NCI-H2029 (cell line): ENCODE data around the gene TBC1D5.
"Not testable (repeated sequence)": the region's sequence is repeated elsewhere in the genome, so short reads cannot be mapped to it uniquely, and the experiment has no call there.

Experiments used
- DNase-seq: peaks from one replicate; lab custom pipeline; 2025; lab: John Stamatoyannopoulos, UW

TBC1D5 gene

GRCh38 chr3:17404548-17404947, 337.9 kb downstream of the TBC1D5 start:
- DNase-seq = no peak

- DNase-seq = no peak
Observed at GRCh38 chr3:17402442-17402841, 340.0 kb downstream of the TBC1D5 start.

GRCh38 chr3:17401912-17402311, 340.5 kb downstream of the TBC1D5 start:
- no peak for DNase-seq

- DNase-seq = no peak
Observed at GRCh38 chr3:17399586-17399985, 342.8 kb downstream of the TBC1D5 start.

GRCh38 chr3:17398959-17399551, 343.4 kb downstream of the TBC1D5 start:
- no peak for DNase-seq

GRCh38 chr3:17396036-17396435, 346.4 kb downstream of the TBC1D5 start:
- DNase-seq = no peak

GRCh38 chr3:17394541-17395155, 347.8 kb downstream of the TBC1D5 start:
- DNase-seq = no peak

- not testable (repeated sequence) for DNase-seq
Observed at GRCh38 chr3:17392516-17392915, 349.9 kb downstream of the TBC1D5 start.

- DNase-seq = no peak
Observed at GRCh38 chr3:17390785-17391184, 351.6 kb downstream of the TBC1D5 start.

GRCh38 chr3:17387108-17387507, 355.3 kb downstream of the TBC1D5 start:
- DNase-seq = no peak

GRCh38 chr3:17386432-17386831, 356.0 kb downstream of the TBC1D5 start:
- no peak for DNase-seq

GRCh38 chr3:17384567-17385296, 357.7 kb downstream of the TBC1D5 start:
- DNase-seq = no peak

GRCh38 chr3:17373304-17373703, 369.1 kb downstream of the TBC1D5 start:
- no peak for DNase-seq

- DNase-seq = no peak
Observed at GRCh38 chr3:17372362-17373210, 369.8 kb downstream of the TBC1D5 start.

- no peak for DNase-seq
Observed at GRCh38 chr3:17369973-17370372, 372.5 kb downstream of the TBC1D5 start.

- DNase-seq = no peak
Observed at GRCh38 chr3:17367171-17367570, 375.3 kb downstream of the TBC1D5 start.

- no peak for DNase-seq
Observed at GRCh38 chr3:17360991-17361390, 381.4 kb downstream of the TBC1D5 start.

- DNase-seq = no peak
Observed at GRCh38 chr3:17359911-17360310, 382.5 kb downstream of the TBC1D5 start.

GRCh38 chr3:17357035-17357710, 385.3 kb downstream of the TBC1D5 start:
- DNase-seq = no peak

GRCh38 chr3:17356585-17356984, 385.8 kb downstream of the TBC1D5 start:
- no peak for DNase-seq

GRCh38 chr3:17355591-17355990, 386.8 kb downstream of the TBC1D5 start:
- DNase-seq = no peak

- no peak for DNase-seq
Observed at GRCh38 chr3:17354341-17354740, 388.1 kb downstream of the TBC1D5 start.
